Erythroblast (primary cell): ENCODE measurements around the gene IL1R2.
A peak's percentile ranks its signal among the peaks of the same experiment; 100 is the strongest.

Source experiments
- DNase-seq, 2 experiments: peaks; one replicate each; lab custom pipeline; 2025; lab: John Stamatoyannopoulos, UW
- GATA1 ChIP-seq: IDR thresholded peaks from 2 replicates; pipeline ENCODE4 v1.6.1; 2011; ENCODE audit warnings: low read depth, mild to moderate bottlenecking, control low read depth, low read length, moderate library complexity
- POLR2A ChIP-seq: IDR thresholded peaks from 2 replicates; pipeline ENCODE4 v1.6.1; 2011; ENCODE audit warnings: mild to moderate bottlenecking, low read length

The IL1R2 gene

DNA sequence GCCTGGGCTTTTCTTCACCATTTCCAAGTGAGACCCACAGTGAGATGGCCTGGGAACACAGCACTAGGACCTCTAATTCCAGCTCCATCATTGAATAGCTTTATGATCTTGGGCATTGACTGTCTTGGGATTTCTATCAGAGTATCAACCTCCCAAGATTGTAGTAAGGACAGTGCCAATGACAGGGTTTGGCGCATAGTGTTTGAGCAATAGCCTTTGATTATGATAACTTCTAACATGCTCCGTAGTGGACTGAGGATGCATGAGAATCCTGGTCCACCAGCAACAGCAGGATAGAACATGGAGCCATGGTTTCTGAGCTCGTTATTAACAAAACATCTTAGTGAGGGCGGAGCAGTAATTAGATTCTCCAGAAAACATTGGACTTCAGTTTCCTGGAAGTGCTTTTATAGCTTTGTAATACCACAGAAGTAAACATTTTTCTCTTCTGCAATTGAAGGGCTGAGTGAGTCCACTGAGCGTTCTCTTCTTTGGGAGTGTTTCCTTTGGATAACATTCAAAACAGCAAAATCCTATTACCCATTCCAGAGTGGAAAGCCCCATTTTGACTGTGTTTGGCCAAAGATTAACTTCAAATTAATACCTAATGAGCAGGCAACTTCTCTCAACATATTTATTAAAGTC is 63.7 kb downstream of the IL1R2 start:
- no peak for DNase-seq
- no peak for TF ChIP-seq GATA1

DNA sequence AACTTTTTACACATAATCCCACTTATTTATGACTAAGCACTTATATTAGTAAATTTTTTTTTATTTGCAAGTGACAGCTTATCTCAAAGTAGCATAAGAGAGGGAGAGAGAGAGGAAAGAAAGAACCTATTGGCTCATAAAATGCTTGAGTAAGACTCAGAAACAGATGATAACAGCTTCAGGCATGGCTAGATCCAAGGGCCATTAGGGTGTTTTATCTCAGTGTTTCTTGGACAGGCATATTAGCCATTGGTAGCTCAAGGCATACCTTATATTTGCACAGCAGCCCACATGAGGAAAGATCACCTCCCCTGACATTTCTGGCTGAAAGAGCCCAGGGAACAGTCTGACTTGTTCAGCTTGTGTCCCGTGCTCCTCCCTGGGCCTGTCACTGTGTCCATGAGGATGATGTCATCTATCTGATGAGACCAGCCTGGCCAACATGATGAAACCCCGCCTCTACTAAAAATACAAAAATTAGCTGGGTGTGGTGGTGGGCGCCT is 64.4 kb downstream of the IL1R2 start:
- DNase-seq: peak; percentile 64 to 72
- TF ChIP-seq GATA1 (no peak), POLR2A (no peak)

DNA sequence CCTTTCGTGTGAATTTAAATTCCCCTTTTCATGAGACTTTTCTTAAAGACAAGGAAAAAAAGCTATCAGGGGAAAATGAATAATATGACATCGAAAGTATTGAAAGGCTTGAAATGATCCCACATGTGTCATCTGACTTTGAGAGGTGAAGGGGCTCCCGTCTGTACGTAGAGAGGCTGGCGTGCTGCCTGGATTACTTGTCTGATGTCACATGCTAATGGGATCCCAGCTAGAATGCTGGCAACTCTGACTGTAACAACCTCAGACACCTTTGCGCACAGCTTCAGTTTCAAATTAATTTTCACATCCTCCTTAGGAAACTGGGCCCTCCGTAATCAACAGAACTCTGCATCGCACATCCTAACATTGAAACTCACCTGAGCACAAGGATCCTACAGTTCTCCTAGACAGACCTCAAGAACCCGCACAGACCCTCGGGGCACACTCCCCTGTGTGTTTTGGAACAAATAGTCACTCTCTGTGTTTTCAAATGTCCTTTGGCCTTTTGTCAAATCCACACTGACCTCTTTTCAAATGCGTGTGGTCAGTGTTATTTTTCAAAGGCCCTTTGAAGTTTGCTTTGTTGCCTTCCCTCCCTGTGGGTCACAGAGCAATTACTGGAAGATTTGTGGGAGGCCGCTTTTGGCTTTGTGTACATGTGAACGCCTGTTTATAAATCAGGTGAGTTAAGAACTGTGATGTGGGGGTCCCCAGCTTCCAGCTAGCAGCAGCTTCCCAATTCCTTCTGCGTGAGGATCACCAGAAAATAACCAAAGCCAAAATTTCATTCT is 65.9 kb downstream of the IL1R2 start:
- no peak for TF ChIP-seq POLR2A
- no peak for TF ChIP-seq GATA1
- DNase-seq: peak in 1 of 2 experiments; percentile 6

DNA sequence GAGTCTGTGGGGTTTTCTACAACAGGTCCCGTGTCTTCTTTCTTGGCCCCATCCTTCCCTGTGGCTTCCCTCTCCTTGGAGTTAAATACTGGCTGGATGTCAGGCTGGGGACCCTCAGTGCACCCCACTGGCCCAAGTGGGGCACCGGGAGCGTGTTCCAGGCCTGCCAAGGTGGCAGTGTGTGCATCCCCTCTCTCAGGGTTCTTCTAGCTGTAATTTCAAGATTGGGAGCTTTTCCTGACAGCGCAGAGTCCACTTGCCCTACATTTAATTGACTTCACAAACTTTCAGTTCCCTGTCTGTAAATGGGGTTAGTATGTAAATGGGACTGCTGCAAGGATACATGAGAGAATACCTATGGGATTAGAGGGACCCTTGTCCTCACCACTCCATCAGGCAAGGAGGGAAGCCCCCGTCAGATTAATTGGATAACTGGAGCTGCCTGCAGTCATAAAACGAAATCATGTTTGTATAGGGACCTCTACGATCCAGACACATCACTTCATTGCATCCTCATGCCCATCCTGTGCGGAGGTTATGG is 66.6 kb downstream of the IL1R2 start:
- no peak for DNase-seq
- TF ChIP-seq GATA1: no peak
- no peak for TF ChIP-seq POLR2A

DNA sequence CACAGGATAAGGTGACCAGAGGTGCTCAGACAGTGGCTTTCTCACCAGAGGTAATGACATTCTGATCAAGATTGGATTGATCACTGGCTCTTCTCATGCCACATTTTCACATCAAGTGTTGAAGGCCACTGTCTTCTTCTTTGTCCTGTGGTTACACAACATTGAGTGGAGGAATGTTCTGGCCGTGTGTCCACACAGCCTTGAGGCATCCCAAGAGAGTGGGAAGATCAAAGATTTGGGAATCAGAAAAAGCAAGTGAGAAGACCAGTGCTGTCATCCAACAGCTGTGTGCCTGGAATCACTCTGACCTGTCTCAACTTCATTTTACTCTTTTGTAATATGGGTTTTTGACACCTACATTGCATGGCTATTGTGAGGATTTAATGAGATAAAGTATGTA is 67.4 kb downstream of the IL1R2 start:
- TF ChIP-seq POLR2A (no peak), GATA1 (no peak)
- no peak for DNase-seq

DNA sequence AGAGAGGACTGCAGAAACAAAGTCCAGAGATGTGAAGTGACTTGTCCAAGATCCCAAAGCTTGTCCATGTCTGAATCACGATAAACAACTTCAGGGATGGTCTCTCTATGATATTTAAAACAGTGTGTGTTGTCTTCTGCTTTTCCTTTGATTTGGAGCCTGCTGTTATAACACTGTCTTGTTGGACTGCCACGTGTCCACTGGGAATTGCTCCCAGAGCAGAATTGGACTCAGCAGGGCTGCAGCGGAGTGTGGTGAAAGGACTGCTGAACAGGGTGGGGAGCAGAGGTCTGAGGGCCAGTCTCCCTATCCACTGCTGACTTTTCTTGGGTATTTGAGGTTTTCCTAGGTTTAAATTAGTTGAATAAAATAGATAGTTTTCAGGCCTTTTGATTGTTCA is 68.3 kb downstream of the IL1R2 start:
- TF ChIP-seq POLR2A: no peak
- no peak for TF ChIP-seq GATA1
- no peak for DNase-seq

DNA sequence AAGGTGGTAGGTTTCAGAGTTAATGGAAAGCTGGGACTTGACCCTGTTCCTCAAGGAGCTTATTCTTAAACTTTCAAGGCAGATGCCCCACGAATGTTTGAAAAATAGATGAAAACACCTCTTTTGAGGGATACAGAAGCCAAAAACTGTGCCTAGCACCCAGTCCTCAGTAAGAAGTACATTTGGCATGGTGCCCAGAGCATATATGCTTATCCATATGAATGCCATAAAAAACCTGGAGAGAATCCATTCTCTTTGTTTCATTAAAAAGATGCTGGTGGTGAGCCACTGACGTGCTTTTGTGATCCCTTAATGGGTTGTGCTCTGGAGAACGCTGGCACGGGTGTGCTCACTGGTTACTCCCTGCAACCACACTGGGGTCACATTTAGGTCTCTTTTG is 69.0 kb downstream of the IL1R2 start:
- TF ChIP-seq GATA1: no peak
- TF ChIP-seq POLR2A: no peak
- DNase-seq: peak in 1 of 2 experiments; percentile 11

DNA sequence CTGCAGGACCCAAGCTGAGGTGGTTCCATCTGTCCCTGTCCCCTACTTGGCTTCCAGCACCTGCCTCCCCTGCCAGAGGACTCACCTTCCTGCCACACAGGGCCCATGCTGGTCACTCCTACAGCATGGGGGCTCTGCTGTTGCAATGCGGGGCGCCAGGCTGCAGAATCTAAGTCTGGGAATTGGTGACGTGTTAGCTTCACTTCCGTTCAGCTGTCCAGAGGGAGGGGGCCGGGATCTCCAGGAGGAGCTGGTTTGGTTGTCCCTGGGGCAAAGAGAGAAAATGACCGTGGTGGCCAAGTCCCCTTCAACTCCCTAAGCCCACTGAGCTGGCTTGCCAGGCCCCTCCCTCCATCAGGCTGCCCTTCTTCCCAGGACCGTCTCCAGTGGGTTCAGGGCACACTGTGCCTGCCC is 69.5 kb downstream of the IL1R2 start:
- TF ChIP-seq GATA1: no peak
- no peak for TF ChIP-seq POLR2A
- no peak for DNase-seq

DNA sequence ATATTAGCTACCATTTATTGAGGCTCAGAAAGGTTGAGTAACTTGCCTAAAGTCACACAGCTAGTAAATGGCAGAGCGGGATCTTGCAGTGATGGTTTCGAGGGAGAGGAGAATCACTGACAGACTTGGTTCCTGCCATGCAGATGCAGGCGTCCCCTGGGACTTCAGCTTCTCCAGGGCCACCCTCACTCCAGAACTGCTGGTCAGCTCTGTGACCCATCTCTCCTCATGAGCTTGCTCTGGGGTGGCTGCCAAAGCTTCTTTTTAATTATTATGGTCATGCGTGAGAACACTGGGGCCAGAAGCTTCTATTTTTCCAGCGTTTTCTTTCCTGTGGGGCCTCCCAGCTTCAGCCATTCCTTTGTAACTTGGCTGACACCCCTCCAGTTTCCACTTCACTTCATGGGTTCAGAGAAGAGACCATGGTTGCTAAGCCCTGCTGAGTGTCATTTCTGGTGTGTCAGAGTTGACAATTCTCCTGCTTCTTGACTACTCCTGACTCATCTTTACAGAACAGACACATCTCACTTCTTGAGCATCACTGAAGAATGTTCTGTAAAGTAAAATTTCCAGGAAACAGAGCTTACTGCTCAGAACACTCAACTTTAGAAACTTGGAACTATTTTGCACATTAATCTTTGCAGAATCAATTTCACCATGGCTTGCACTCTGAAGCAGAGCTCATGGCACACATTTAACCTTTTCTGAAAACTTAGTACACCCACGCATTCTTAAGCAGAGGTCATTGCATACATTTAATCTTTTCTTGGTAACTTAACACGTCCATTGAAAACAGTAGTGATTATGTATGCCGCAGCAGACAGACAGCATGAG is 70.4 kb downstream of the IL1R2 start:
- peak in 1 of 2 experiments; percentile 15 for DNase-seq
- TF ChIP-seq GATA1 (no peak), POLR2A (no peak)

DNA sequence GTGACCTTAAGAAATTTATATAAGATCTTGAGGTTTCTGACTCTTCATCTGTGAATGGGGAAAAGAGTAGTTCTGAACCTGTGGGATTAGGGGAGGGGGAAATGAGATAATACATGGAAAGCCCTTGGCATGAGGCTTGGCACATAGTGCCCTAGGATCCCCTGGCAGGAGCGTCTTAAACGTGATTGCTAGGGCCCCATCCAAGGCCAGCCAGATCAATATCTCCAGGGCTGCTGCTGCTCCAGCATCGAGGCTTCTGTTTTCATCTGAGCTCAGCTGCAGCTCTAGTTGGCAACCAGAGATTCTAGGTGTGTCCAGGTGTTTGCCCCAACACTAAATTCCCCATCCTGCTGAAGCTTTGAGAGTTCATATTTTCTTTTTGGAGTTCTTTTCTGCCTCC is 71.0 kb downstream of the IL1R2 start:
- DNase-seq: peak; percentile 24 to 32
- TF ChIP-seq GATA1 (no peak), POLR2A (no peak)

DNA sequence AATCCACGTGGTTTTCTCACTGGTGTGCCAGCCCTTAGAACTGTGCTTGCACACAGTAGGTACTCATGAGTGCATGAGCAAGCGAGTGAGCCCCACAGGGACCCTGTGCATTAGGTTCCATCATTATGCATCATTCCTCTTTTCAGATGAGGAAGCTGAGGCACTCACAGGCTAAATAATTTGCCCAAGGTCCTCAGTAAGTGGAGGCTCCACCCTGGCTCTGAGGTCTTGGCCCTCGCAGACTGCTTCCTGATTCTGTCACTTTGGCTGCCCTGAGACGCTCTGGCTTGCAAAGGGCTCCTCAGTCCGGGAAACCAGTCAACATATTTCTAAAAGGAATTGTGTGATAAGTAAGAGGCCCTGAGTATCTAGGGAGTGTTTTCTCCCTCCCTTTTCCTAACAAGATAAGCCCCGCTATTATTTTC is 71.7 kb downstream of the IL1R2 start:
- TF ChIP-seq POLR2A: no peak
- no peak for TF ChIP-seq GATA1
- peak; percentile 57 to 66 for DNase-seq

DNA sequence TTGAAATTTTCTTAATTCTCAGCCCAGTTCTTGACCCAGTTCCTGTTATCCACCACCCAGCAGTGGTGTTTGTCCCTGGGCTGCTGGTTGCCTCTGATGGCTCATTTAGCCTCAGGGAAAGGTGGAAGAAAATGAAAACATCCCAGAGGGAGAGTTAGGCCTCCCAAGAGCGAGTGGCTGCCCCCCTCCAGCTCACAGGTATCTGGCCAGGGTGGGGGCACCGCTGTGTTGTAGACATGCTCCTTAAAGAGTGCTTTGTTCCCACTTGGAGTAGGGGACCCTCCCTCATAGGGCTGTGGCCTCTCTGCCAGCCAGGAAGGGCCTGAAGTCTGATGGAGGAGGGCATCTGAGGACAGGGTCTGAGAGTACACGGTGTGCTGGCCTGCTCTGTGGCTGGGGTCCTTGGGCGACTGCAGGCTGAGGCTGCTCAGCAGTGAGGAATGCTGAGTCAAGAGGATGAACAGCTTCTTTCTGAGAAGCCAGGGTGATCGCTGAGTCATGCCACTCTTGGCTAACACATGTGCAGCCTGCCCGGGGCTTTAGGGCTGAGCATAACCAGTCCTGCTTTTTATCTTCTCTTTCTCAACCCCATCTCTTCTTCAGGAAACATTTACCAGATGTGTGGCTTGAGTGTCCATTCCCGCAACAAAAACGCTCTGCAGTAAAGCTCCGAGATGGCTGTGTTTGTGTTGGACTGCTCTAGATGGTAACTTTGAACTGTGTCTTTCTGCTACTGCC is 72.3 kb downstream of the IL1R2 start:
- TF ChIP-seq GATA1: no peak
- peak; percentile 66 for TF ChIP-seq POLR2A
- peak; percentile 96 for DNase-seq
